Colonic mucosa (tissue), 4 donors: Measurements from ENCODE around the gene CHAF1B. TPM values are rescaled to one million over a fixed set of nuclear protein-coding genes. Genes with fewer than 3 reads are reported as not detected.

Experiments
- DNase-seq: peaks from one replicate; pipeline ENCODE4 v3.0.0-alpha.2; 2020
- H3K27ac ChIP-seq: fragments of 200-600 bp; one replicate; pipeline ENCODE4 v1.8.0; 2021
- H3K27me3 ChIP-seq: fragments of 200-600 bp; one replicate; pipeline ENCODE4 v1.8.0; 2021
- H3K36me3 ChIP-seq: fragments of 200-600 bp; one replicate; pipeline ENCODE4 v1.8.0; 2021
- H3K4me1 ChIP-seq: fragments of 200-600 bp; one replicate; pipeline ENCODE4 v1.8.0; 2021; ENCODE audit warnings: mild to moderate bottlenecking
- H3K4me3 ChIP-seq: fragments of 200-600 bp; one replicate; pipeline ENCODE4 v1.8.0; 2021
- H3K9ac ChIP-seq, 2 donors: one replicate each; pipeline ENCODE4 v1.7.0; 2013; ENCODE audit warnings: control low read depth in 2 of 2, low read depth in 2 of 2, low read length in 2 of 2
- H3K9me3 ChIP-seq: fragments of 200-600 bp; one replicate; pipeline ENCODE4 v1.8.0; 2021
- intact Hi-C: fragments of 100-400 bp; cut with DNase I; formaldehyde crosslinking; loops from one replicate; pipeline ENCODE4 v1.14.1; 2022
- total RNA-seq, 2 donors: library from RNA; stranded (reverse); fragmentation: NEBNext Ultra II Directional in 1 of 2; extraction: Animal tissue kit (Norgen Biotek cat#: 25700) in 1 of 2; gene quantifications; one replicate each; pipeline ENCODE4 v1.2.1, GENCODE V29; 2021
- TF ChIP-seq, protein P1 (sequence below): fragments of 200-600 bp; IDR thresholded peaks from one replicate; pipeline ENCODE4 v1.8.0; 2022; ENCODE audit warnings: antibody characterized with exemption, mild to moderate bottlenecking
- donor health status: healthy.
- donor health status: DM: no; HTN: no; CAD: no.
- donor health status: DM: no; HTN: no; CAD: no.

The CHAF1B gene
- total RNA-seq, 2 donors from 2014 or later, result 2.5 to 12.0 TPM

DNA sequence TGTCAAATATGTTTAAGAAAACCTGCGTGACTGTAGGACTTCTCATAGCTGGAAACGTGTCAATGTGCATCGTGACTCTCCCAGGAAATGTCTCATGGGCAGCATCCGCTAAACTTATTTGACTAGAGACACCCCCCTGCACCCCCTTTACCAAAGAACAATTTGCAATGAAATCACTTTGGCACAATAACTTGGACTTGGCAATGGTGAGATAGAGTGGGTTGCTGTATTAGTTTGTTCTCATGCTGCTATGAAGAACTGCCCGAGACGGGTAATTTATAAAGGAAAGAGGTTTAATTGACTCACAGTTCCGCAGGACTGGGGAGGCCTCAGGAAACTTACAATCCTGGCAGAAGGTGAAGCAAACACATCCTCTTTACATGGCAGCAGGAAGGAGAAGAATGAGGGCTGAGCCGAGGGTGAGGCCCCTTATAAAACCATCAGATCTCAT lies 80.9 kb downstream of the CHAF1B start:
- Histone ChIP-seq H3K27me3 (no peaks in the 10 kb centered on the region), H3K36me3 (no peaks in the 10 kb centered on the region), H3K9ac (no peak overlapping the region), H3K4me3 (no peak overlapping the region), H3K27ac (no peak overlapping the region), H3K4me1 (no peaks in the 10 kb centered on the region), H3K9me3 (no peaks in the 10 kb centered on the region)
- no peak for DNase-seq
- TF ChIP-seq, protein P1, sequence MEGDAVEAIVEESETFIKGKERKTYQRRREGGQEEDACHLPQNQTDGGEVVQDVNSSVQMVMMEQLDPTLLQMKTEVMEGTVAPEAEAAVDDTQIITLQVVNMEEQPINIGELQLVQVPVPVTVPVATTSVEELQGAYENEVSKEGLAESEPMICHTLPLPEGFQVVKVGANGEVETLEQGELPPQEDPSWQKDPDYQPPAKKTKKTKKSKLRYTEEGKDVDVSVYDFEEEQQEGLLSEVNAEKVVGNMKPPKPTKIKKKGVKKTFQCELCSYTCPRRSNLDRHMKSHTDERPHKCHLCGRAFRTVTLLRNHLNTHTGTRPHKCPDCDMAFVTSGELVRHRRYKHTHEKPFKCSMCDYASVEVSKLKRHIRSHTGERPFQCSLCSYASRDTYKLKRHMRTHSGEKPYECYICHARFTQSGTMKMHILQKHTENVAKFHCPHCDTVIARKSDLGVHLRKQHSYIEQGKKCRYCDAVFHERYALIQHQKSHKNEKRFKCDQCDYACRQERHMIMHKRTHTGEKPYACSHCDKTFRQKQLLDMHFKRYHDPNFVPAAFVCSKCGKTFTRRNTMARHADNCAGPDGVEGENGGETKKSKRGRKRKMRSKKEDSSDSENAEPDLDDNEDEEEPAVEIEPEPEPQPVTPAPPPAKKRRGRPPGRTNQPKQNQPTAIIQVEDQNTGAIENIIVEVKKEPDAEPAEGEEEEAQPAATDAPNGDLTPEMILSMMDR, result no peak
- intact Hi-C loops, result no loop called here

Other genes with a start within 250 kb of the CHAF1B start
- gene DOP1B, start 228.6 kb upstream of the CHAF1B start, total RNA-seq, result 10 to 100 TPM; 72.5 to 78.8 TPM
- gene MORC3, start 65.2 kb upstream of the CHAF1B start, total RNA-seq, result 10 to 100 TPM; 18.5 to 28.9 TPM
- gene CLDN14, start 94.7 kb downstream of the CHAF1B start, total RNA-seq, result under 1 TPM in 1 of 2 donors, not detected in 1; 0.17 TPM